Raji (cell line): ENCODE results near the gene MCM7.

Source experiments
- POLR2A ChIP-seq: IDR thresholded peaks from 2 replicates; pipeline ENCODE4 v1.6.1; 2011; ENCODE audit warnings: low read depth, low read length, control low read depth; ENCODE audit not compliant: insufficient read depth

The MCM7 gene

GRCh38 chr7:100109521-100110163 lies 8.4 kb upstream of the MCM7 start:
- TF ChIP-seq POLR2A = no peak

GRCh38 chr7:100107890-100108289 lies 6.7 kb upstream of the MCM7 start:
- TF ChIP-seq POLR2A = no peak

GRCh38 chr7:100107125-100107737 lies 6.0 kb upstream of the MCM7 start:
- no peak for TF ChIP-seq POLR2A

- no peak for TF ChIP-seq POLR2A
Measured at GRCh38 chr7:100106633-100107032, 5.4 kb upstream of the MCM7 start.

GRCh38 chr7:100105534-100105933 lies 4.3 kb upstream of the MCM7 start:
- no peak for TF ChIP-seq POLR2A

GRCh38 chr7:100102950-100103840 lies 2.0 kb upstream of the MCM7 start:
- no peak for TF ChIP-seq POLR2A

- peak; percentile 40; the same call in 1 of the 2 replicates for TF ChIP-seq POLR2A
Measured at GRCh38 chr7:100100420-100101015, 679 bp downstream of the MCM7 start.

GRCh38 chr7:100099452-100099851 lies 1.7 kb downstream of the MCM7 start:
- TF ChIP-seq POLR2A = no peak

GRCh38 chr7:100098913-100099312 lies 2.3 kb downstream of the MCM7 start:
- TF ChIP-seq POLR2A = no peak

GRCh38 chr7:100095704-100096103 lies 5.5 kb downstream of the MCM7 start:
- no peak for TF ChIP-seq POLR2A

- no peak for TF ChIP-seq POLR2A
Measured at GRCh38 chr7:100095289-100095688, 5.9 kb downstream of the MCM7 start.

- no peak for TF ChIP-seq POLR2A
Measured at GRCh38 chr7:100093925-100094486, 7.2 kb downstream of the MCM7 start.

GRCh38 chr7:100093498-100093897 lies 7.7 kb downstream of the MCM7 start:
- TF ChIP-seq POLR2A = no peak

- no peak for TF ChIP-seq POLR2A
Measured at GRCh38 chr7:100093054-100093453, 8.1 kb downstream of the MCM7 start.
